ENCODE results near the gene HHAT.

DNA sequence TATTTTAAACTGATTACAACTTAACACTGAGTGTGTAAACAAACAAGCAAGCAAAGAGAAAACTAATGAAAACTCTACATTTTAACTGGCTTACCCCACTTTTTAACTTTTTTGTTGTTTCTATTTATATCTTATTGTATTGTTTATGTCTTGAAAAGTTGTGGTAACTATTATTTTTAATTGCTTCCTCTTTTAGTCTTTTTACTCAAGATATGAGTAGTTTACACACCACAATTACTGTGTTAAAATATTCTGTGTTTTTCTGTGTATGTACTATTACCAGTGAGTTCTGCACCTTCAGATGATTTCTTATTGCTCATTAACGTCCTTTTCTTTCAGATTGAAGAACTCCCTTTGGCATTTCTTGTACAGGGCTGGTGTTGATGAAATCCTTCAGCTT lies 4.7 kb upstream of the HHAT start:
- TF ChIP-seq ZFX (IDR thresholded peaks at IDR 0.05; ENCODE audit: borderline replicate concordance), result no peak
- TF ChIP-seq, protein P1, sequence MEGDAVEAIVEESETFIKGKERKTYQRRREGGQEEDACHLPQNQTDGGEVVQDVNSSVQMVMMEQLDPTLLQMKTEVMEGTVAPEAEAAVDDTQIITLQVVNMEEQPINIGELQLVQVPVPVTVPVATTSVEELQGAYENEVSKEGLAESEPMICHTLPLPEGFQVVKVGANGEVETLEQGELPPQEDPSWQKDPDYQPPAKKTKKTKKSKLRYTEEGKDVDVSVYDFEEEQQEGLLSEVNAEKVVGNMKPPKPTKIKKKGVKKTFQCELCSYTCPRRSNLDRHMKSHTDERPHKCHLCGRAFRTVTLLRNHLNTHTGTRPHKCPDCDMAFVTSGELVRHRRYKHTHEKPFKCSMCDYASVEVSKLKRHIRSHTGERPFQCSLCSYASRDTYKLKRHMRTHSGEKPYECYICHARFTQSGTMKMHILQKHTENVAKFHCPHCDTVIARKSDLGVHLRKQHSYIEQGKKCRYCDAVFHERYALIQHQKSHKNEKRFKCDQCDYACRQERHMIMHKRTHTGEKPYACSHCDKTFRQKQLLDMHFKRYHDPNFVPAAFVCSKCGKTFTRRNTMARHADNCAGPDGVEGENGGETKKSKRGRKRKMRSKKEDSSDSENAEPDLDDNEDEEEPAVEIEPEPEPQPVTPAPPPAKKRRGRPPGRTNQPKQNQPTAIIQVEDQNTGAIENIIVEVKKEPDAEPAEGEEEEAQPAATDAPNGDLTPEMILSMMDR (IDR thresholded peaks at IDR 0.05), result no peak

All from 22Rv1 (cell line).